H9 (cell line): ENCODE results near the gene TBC1D19. TPM values are rescaled to one million over a fixed set of nuclear protein-coding genes. Genes with fewer than 3 reads are reported as not detected.

ENCODE experiments used
- DNase-seq: peaks from one replicate; pipeline ENCODE4 v3.0.0-alpha.2; 2017
- H2AFZ ChIP-seq: one replicate; pipeline ENCODE4 v1.6.1; 2013; ENCODE audit warnings: mild to moderate bottlenecking, low read length, control low read depth, moderate library complexity
- H2AK5ac ChIP-seq: 2 replicates; pipeline ENCODE4 v1.6.1; 2013; ENCODE audit warnings: low read length, control low read depth, mixed read lengths; ENCODE audit not compliant: insufficient read length
- H2BK120ac ChIP-seq: one replicate; pipeline ENCODE4 v1.6.1; 2013; ENCODE audit warnings: low read depth, mild to moderate bottlenecking, low read length, control low read depth, inconsistent platforms; ENCODE audit not compliant: poor library complexity, severe bottlenecking
- H2BK12ac ChIP-seq: 2 replicates; pipeline ENCODE4 v1.6.1; 2013; ENCODE audit warnings: low read length, control low read depth, mixed read lengths, low read depth; ENCODE audit not compliant: insufficient read length
- H2BK15ac ChIP-seq: 2 replicates; pipeline ENCODE4 v1.6.1; 2013; ENCODE audit warnings: low read depth, low read length, control low read depth
- H2BK20ac ChIP-seq: one replicate; pipeline ENCODE4 v1.6.1; 2013; ENCODE audit warnings: low read depth, mild to moderate bottlenecking, low read length, control low read depth, inconsistent platforms; ENCODE audit not compliant: poor library complexity, severe bottlenecking
- H2BK5ac ChIP-seq: 2 replicates; pipeline ENCODE4 v1.6.1; 2013; ENCODE audit warnings: low read length, control low read depth, mixed read lengths; ENCODE audit not compliant: insufficient read length
- H3K14ac ChIP-seq: 2 replicates; pipeline ENCODE4 v1.6.1; 2013; ENCODE audit warnings: low read length, control low read depth; ENCODE audit not compliant: insufficient read depth
- H3K18ac ChIP-seq: 2 replicates; pipeline ENCODE4 v1.6.1; 2013; ENCODE audit warnings: low read depth, mild to moderate bottlenecking, mixed read lengths, low read length, control low read depth; ENCODE audit not compliant: insufficient read length
- H3K23ac ChIP-seq: 2 replicates; pipeline ENCODE4 v1.6.1; 2013; ENCODE audit warnings: low read length, control low read depth, mixed read lengths, low read depth; ENCODE audit not compliant: insufficient read length
- H3K23me2 ChIP-seq: 2 replicates; pipeline ENCODE4 v1.6.1; 2013; ENCODE audit warnings: low read depth, mild to moderate bottlenecking, mixed read lengths, low read length, control low read depth; ENCODE audit not compliant: insufficient read length, poor library complexity, severe bottlenecking
- H3K27ac ChIP-seq: 2 replicates; pipeline ENCODE4 v1.5.1; 2013; ENCODE audit warnings: low read length, control low read depth, mixed read lengths, low read depth; ENCODE audit not compliant: insufficient read length
- H3K27me3 ChIP-seq: 2 replicates; pipeline ENCODE4 v1.6.1; 2013; ENCODE audit warnings: low read length, control low read depth, inconsistent platforms; ENCODE audit not compliant: insufficient read depth
- H3K4ac ChIP-seq: 2 replicates; pipeline ENCODE4 v1.6.1; 2013; ENCODE audit warnings: low read depth, mild to moderate bottlenecking, control low read depth, inconsistent platforms, low read length, moderate library complexity
- H3K4me1 ChIP-seq: 2 replicates; pipeline ENCODE4 v1.6.1; 2013; ENCODE audit warnings: low read length, control low read depth, inconsistent platforms; ENCODE audit not compliant: insufficient read depth
- H3K4me2 ChIP-seq: 2 replicates; pipeline ENCODE4 v1.6.1; 2013; ENCODE audit warnings: low read length, control low read depth, mixed read lengths; ENCODE audit not compliant: insufficient read length, insufficient read depth
- H3K56ac ChIP-seq: 2 replicates; pipeline ENCODE4 v1.6.1; 2013; ENCODE audit warnings: low read depth, mild to moderate bottlenecking, mixed read lengths, low read length, control low read depth; ENCODE audit not compliant: insufficient read length
- H3K79me1 ChIP-seq: 2 replicates; pipeline ENCODE4 v1.6.1; 2013; ENCODE audit warnings: low read depth, mild to moderate bottlenecking, moderate library complexity, low read length, control low read depth, inconsistent platforms; ENCODE audit not compliant: insufficient read depth, poor library complexity, severe bottlenecking
- H3K79me2 ChIP-seq: 2 replicates; pipeline ENCODE4 v1.6.1; 2013; ENCODE audit warnings: low read length, control low read depth, inconsistent platforms; ENCODE audit not compliant: insufficient read depth
- H3K9ac ChIP-seq: 2 replicates; pipeline ENCODE4 v1.6.1; 2013; ENCODE audit warnings: low read length, control low read depth, mixed read lengths; ENCODE audit not compliant: insufficient read length; ENCODE audit errors: extremely low read depth
- H3K9me3 ChIP-seq: one replicate; pipeline ENCODE4 v1.6.1; 2013; ENCODE audit warnings: low read depth, low read length, inconsistent platforms; ENCODE audit not compliant: control insufficient read depth
- H3T11ph ChIP-seq: one replicate; pipeline ENCODE4 v1.6.1; 2013; ENCODE audit warnings: mild to moderate bottlenecking, low read length, control low read depth, inconsistent platforms
- H4K20me1 ChIP-seq: one replicate; pipeline ENCODE4 v1.6.1; 2013; ENCODE audit not compliant: control insufficient read depth, insufficient read length, insufficient read depth
- H4K5ac ChIP-seq: 2 replicates; pipeline ENCODE4 v1.6.1; 2013; ENCODE audit warnings: low read depth, mild to moderate bottlenecking, mixed read lengths, low read length, control low read depth; ENCODE audit not compliant: insufficient read length
- H4K8ac ChIP-seq: replicated peaks from 2 replicates; pipeline ENCODE4 v1.6.1; 2013; ENCODE audit warnings: low read length, control low read depth, mixed read lengths, low read depth; ENCODE audit not compliant: insufficient read length
- H4K91ac ChIP-seq: 2 replicates; pipeline ENCODE4 v1.6.1; 2013; ENCODE audit warnings: low read depth, mild to moderate bottlenecking, moderate library complexity, mixed read lengths, low read length, control low read depth; ENCODE audit not compliant: insufficient read length
- H3K27ac Mint-ChIP-seq, 3 experiments: 2 replicates in 2 of 3; 3 replicates in 1 of 3; pipeline ENCODE4 v1.8.0; 2020 to 2021; ENCODE audit warnings: mixed read lengths in 3 of 3, mild to moderate bottlenecking in 1 of 3, moderate library complexity in 1 of 3
- H3K27me3 Mint-ChIP-seq: 2 replicates; pipeline ENCODE4 v1.8.0; 2021; ENCODE audit warnings: low read depth, mild to moderate bottlenecking, moderate library complexity, mixed read lengths
- H3K36me3 Mint-ChIP-seq, 3 experiments: 2 replicates in 2 of 3; 3 replicates in 1 of 3; pipeline ENCODE4 v1.8.0; 2020 to 2021; ENCODE audit warnings: low read depth in 3 of 3, mixed read lengths in 3 of 3; ENCODE audit not compliant: insufficient read depth in 1 of 3
- H3K4me1 Mint-ChIP-seq, 2 experiments: 2 replicates each; pipeline ENCODE4 v1.8.0; 2020; ENCODE audit warnings: mixed read lengths in 2 of 2
- H3K4me3 Mint-ChIP-seq, 2 experiments: 2 replicates in 1 of 2; 3 replicates in 1 of 2; pipeline ENCODE4 v1.8.0; 2020 to 2021; ENCODE audit warnings: mild to moderate bottlenecking in 2 of 2, mixed read lengths in 2 of 2, moderate library complexity in 1 of 2
- H3K9me3 Mint-ChIP-seq, 2 experiments: 2 replicates in 1 of 2; 3 replicates in 1 of 2; pipeline ENCODE4 v1.8.0; 2020; ENCODE audit warnings: mild to moderate bottlenecking in 2 of 2, mixed read lengths in 2 of 2, moderate library complexity in 1 of 2
- CTCF ChIP-seq: fragments of 200-600 bp; sonication (generic); conservative IDR thresholded peaks from 3 replicates; pipeline ENCODE4 v1.8.0; 2021; ENCODE audit warnings: antibody characterized with exemption, mild to moderate bottlenecking
- total RNA-seq: library from RNA; stranded (reverse); gene quantifications from 2 replicates; pipeline ENCODE4 v1.2.1, GENCODE V29; 2021

The TBC1D19 gene
- total RNA-seq, 1 experiment from 2014 or later, result 3.2 TPM

DNA sequence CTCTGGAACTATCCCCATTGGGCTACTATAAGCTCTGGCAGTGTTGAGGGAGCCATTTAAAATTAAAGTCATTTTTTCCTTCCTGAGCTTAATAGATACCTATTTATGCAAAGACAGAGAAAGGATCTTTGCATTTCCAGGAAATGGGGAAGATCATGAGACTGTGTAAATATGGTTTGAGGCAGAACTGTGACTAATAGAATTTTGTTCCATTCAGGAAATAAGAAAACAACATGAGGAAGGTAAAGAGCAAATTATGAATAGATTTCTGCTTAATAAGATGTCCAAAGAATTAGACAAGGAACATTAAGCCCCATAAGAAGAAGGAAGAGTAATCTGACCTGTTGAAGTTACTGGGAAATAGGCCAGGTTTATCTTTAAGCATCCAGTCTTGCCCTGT lies 17.8 kb upstream of the TBC1D19 start:
- no peak overlapping the region for H2AFZ ChIP-seq
- no peak overlapping the region for H4K8ac ChIP-seq
- H3K9me3 ChIP-seq, result no peaks in the 10 kb centered on the region
- no peaks in the 10 kb centered on the region for H3K79me1 ChIP-seq
- H2BK20ac ChIP-seq, result no peak overlapping the region
- no peak overlapping the region for H3K27ac ChIP-seq
- H3K56ac ChIP-seq, result no peak overlapping the region
- H2AK5ac ChIP-seq, result no peak overlapping the region
- Mint-ChIP-seq H3K9me3 (peaks cover 0 to 6% of the 10 kb centered on the region in 2 experiments; a peak in 3 of 5 replicates), H3K27me3 (no peaks in the 10 kb centered on the region; the same call in 1 of the 2 replicates), H3K4me3 (no peak overlapping the region), H3K4me1 (no peaks in the 10 kb centered on the region; a peak in 1 of 4 replicates), H3K27ac (no peak overlapping the region), H3K36me3 (no peaks in the 10 kb centered on the region; a peak in 1 of 7 replicates)
- no peak overlapping the region for H3K18ac ChIP-seq
- H3T11ph ChIP-seq, result no peak overlapping the region
- H2BK12ac ChIP-seq, result no peak overlapping the region
- no peak for TF ChIP-seq CTCF
- H3K9ac ChIP-seq, result no peak overlapping the region
- no peaks in the 10 kb centered on the region for H3K79me2 ChIP-seq
- H3K23me2 ChIP-seq, result no peaks in the 10 kb centered on the region
- H4K91ac ChIP-seq, result no peak overlapping the region
- no peak overlapping the region for H3K4ac ChIP-seq
- H3K4me2 ChIP-seq, result no peak overlapping the region
- no peaks in the 10 kb centered on the region for H3K4me1 ChIP-seq
- H4K20me1 ChIP-seq, result no peaks in the 10 kb centered on the region
- no peak overlapping the region for H3K23ac ChIP-seq
- no peak for DNase-seq
- no peaks in the 10 kb centered on the region for H3K27me3 ChIP-seq
- no peak overlapping the region for H4K5ac ChIP-seq
- H2BK15ac ChIP-seq, result no peak overlapping the region
- no peak overlapping the region for H3K14ac ChIP-seq
- no peak overlapping the region for H2BK5ac ChIP-seq
- no peak overlapping the region for H2BK120ac ChIP-seq
